Measurements from ENCODE around the gene AGPAT1.

GRCh38 chr6:32189069-32189741 is 13.3 kb upstream of the AGPAT1 start:
- TF ChIP-seq EZH2 (IDR thresholded peaks at IDR 0.05; ENCODE audit: insufficient read depth, poor library complexity, severe bottlenecking) (no peak), EZH2phosphoT487 (IDR thresholded peaks at IDR 0.05; ENCODE audit: insufficient read depth, low read depth) (no peak)

Measured in GM23248 (cell line).